Type B pancreatic cell (in vitro differentiated cells): ENCODE data around the gene DPY19L3. TPM values are rescaled to one million over a fixed set of nuclear protein-coding genes. Genes with fewer than 3 reads are reported as not detected.
"Not testable (repeated sequence)": the region's sequence is repeated elsewhere in the genome, so short reads cannot be mapped to it uniquely, and the experiment has no call there.

Experiments
- DNase-seq: peaks from one replicate; pipeline ENCODE4 v3.0.0; 2021; ENCODE audit warnings: mixed read lengths; ENCODE audit not compliant: unreplicated experiment; ENCODE audit errors: extremely low spot score
- H3K27ac Mint-ChIP-seq: 2 replicates; pipeline ENCODE4 v1.8.0; 2021; ENCODE audit warnings: mild to moderate bottlenecking, mixed read lengths
- H3K27me3 Mint-ChIP-seq: 2 replicates; pipeline ENCODE4 v1.8.0; 2021; ENCODE audit warnings: mixed read lengths
- H3K36me3 Mint-ChIP-seq: 2 replicates; pipeline ENCODE4 v1.8.0; 2021; ENCODE audit warnings: mixed read lengths
- H3K4me1 Mint-ChIP-seq: one replicate; pipeline ENCODE4 v1.8.0; 2021; ENCODE audit warnings: mixed read lengths; ENCODE audit not compliant: unreplicated experiment
- H3K4me3 Mint-ChIP-seq: 2 replicates; pipeline ENCODE4 v1.8.0; 2021; ENCODE audit warnings: mild to moderate bottlenecking, mixed read lengths
- H3K9me3 Mint-ChIP-seq: 2 replicates; pipeline ENCODE4 v1.8.0; 2021; ENCODE audit warnings: mixed read lengths
- CTCF ChIP-seq: fragments of 200-600 bp; sonication (generic); conservative IDR thresholded peaks from 2 replicates; pipeline ENCODE4 v1.5.0; 2021; ENCODE audit warnings: antibody characterized with exemption, mild to moderate bottlenecking
- total RNA-seq: library from RNA; stranded (reverse); gene quantifications from 2 replicates; pipeline ENCODE4 v1.2.1, GENCODE V29; 2021; ENCODE audit warnings: low replicate concordance

Gene DPY19L3
- total RNA-seq, 1 donor from 2014 or later = 75.2 TPM

GRCh38 chr19:32418155-32418554 lies 12.6 kb downstream of the DPY19L3 start:
- H3K4me3 Mint-ChIP-seq = no peak overlapping the region
- H3K4me1 Mint-ChIP-seq = peaks cover 8% of the 10 kb centered on the region
- no peak overlapping the region for H3K27ac Mint-ChIP-seq
- H3K27me3 Mint-ChIP-seq = no peaks in the 10 kb centered on the region
- DNase-seq = no peak
- peaks cover 33% of the 10 kb centered on the region for H3K36me3 Mint-ChIP-seq
- H3K9me3 Mint-ChIP-seq = no peaks in the 10 kb centered on the region
- TF ChIP-seq CTCF = no peak

GRCh38 chr19:32421589-32422361 lies 16.2 kb downstream of the DPY19L3 start:
- Mint-ChIP-seq H3K36me3 (peaks cover 21% of the 10 kb centered on the region), H3K4me3 (no peak overlapping the region), H3K27me3 (no peaks in the 10 kb centered on the region), H3K27ac (no peak overlapping the region), H3K4me1 (peaks cover 8% of the 10 kb centered on the region), H3K9me3 (no peaks in the 10 kb centered on the region)
- TF ChIP-seq CTCF = no peak
- no peak for DNase-seq

GRCh38 chr19:32422435-32422834 lies 16.9 kb downstream of the DPY19L3 start:
- DNase-seq = no peak
- Mint-ChIP-seq H3K27ac (no peak overlapping the region), H3K4me3 (no peak overlapping the region), H3K9me3 (no peaks in the 10 kb centered on the region), H3K27me3 (no peaks in the 10 kb centered on the region), H3K4me1 (peaks cover 8% of the 10 kb centered on the region), H3K36me3 (peaks cover 20% of the 10 kb centered on the region)
- TF ChIP-seq CTCF = no peak

- not testable (repeated sequence) for H3K4me1 Mint-ChIP-seq, H3K4me3 Mint-ChIP-seq, H3K27ac Mint-ChIP-seq, H3K27me3 Mint-ChIP-seq, H3K9me3 Mint-ChIP-seq, DNase-seq
- peaks cover 21% of the 10 kb centered on the region for H3K36me3 Mint-ChIP-seq
Observed at GRCh38 chr19:32423944-32424343, 18.4 kb downstream of the DPY19L3 start.

- Mint-ChIP-seq H3K27ac (no peak overlapping the region), H3K9me3 (no peaks in the 10 kb centered on the region), H3K36me3 (peaks cover 19% of the 10 kb centered on the region), H3K4me1 (no peaks in the 10 kb centered on the region), H3K4me3 (no peak overlapping the region), H3K27me3 (no peaks in the 10 kb centered on the region)
- TF ChIP-seq CTCF = no peak
- no peak for DNase-seq
Observed at GRCh38 chr19:32427536-32427935, 22.0 kb downstream of the DPY19L3 start.

- no peak for DNase-seq
Observed at GRCh38 chr19:32436692-32437091, 31.1 kb downstream of the DPY19L3 start.

More at GRCh38 chr19:32436692-32437091, 31.1 kb downstream of the DPY19L3 start:
- no peak for TF ChIP-seq CTCF
- Mint-ChIP-seq H3K36me3 (peaks cover 13% of the 10 kb centered on the region), H3K27ac (no peak overlapping the region), H3K27me3 (no peaks in the 10 kb centered on the region), H3K4me1 (no peaks in the 10 kb centered on the region), H3K4me3 (no peak overlapping the region), H3K9me3 (no peaks in the 10 kb centered on the region)
